ENCODE results near the gene ZNF263. TPM values are rescaled to one million over a fixed set of nuclear protein-coding genes. Genes with fewer than 3 reads are reported as not detected.
A peak's percentile ranks its signal among the peaks of the same experiment; 100 is the strongest.

ZNF263 gene
- total and polyA plus RNA-seq, 2 of the 13 experiments (the other 11 are each of a cell fraction or from before 2014, with no cell fraction given), result 10.2 to 41.2 TPM

GRCh38 chr16:3283543-3284447 lies 504 bp downstream of the ZNF263 start (continued):
- TF ChIP-seq ZNF503 (CRISPR knock-in tag; IDR thresholded peaks at IDR 0.05) (no peak), DBP (CRISPR knock-in tag; IDR thresholded peaks at IDR 0.05; ENCODE audit: not compliant biosample characterization) (peak; percentile 31), ATF7-NPFF (CRISPR knock-in tag; IDR thresholded peaks at IDR 0.05; ENCODE audit: low read depth) (0 out of 2 replicates have a peak, but pooled peaks have one; percentile 21), HES4 (CRISPR knock-in tag; IDR thresholded peaks at IDR 0.05; ENCODE audit: borderline replicate concordance) (0 out of 2 replicates have a peak, but pooled peaks have one; percentile 47), ZBED4 (CRISPR knock-in tag; IDR thresholded peaks at IDR 0.05; ENCODE audit: borderline replicate concordance) (no peak), FOXM1 (CRISPR knock-in tag; IDR thresholded peaks at IDR 0.05) (no peak), RCOR2 (CRISPR knock-in tag; IDR thresholded peaks at IDR 0.05) (no peak), ZNF280B (CRISPR knock-in tag; IDR thresholded peaks at IDR 0.05; ENCODE audit: borderline replicate concordance) (no peak), ZNF12 (CRISPR knock-in tag; IDR thresholded peaks at IDR 0.05) (no peak), SOX13 (IDR thresholded peaks at IDR 0.05) (no peak), SOX13 (CRISPR knock-in tag; conservative IDR thresholded peaks at IDR 0.05 in 1 of 2, IDR thresholded peaks at IDR 0.05 in 1 of 2) (no peak), ZNF547 (CRISPR knock-in tag; IDR thresholded peaks at IDR 0.05) (no peak), ZNF552 (CRISPR knock-in tag; IDR thresholded peaks at IDR 0.05; ENCODE audit: borderline replicate concordance) (no peak), ATF6 (CRISPR knock-in tag; conservative IDR thresholded peaks at IDR 0.05) (no peak), ZGPAT (CRISPR knock-in tag; IDR thresholded peaks at IDR 0.05) (no peak)

All from HepG2 (cell line).